Osteoblast (primary cell): ENCODE results near the gene OGFOD1. TPM values are rescaled to one million over a fixed set of nuclear protein-coding genes. Genes with fewer than 3 reads are reported as not detected.

Experiments
- DNase-seq: peaks from one replicate; pipeline ENCODE4 v3.0.0; 2011; ENCODE audit warnings: low spot score, mixed read lengths; ENCODE audit not compliant: insufficient read length; ENCODE audit errors: missing footprints
- H2AFZ ChIP-seq: 2 replicates; pipeline ENCODE4 v1.6.0; 2011; ENCODE audit warnings: mild to moderate bottlenecking, low read length
- H3K27ac ChIP-seq: 2 replicates; pipeline ENCODE4 v1.5.1; 2011; ENCODE audit warnings: mild to moderate bottlenecking, low read depth, low read length, moderate library complexity
- H3K27me3 ChIP-seq: 2 replicates; pipeline ENCODE4 v1.6.0; 2012; ENCODE audit warnings: mild to moderate bottlenecking, control low read depth, inconsistent platforms, low read length, moderate library complexity; ENCODE audit not compliant: insufficient read depth
- H3K36me3 ChIP-seq: 2 replicates; pipeline ENCODE4 v1.5.1; 2011; ENCODE audit warnings: mild to moderate bottlenecking, low read length, control low read depth, moderate library complexity; ENCODE audit not compliant: insufficient read depth
- H3K4me1 ChIP-seq: 2 replicates; pipeline ENCODE4 v1.5.1; 2011; ENCODE audit warnings: mild to moderate bottlenecking, low read length, control low read depth, moderate library complexity; ENCODE audit not compliant: insufficient read depth
- H3K4me2 ChIP-seq: 2 replicates; pipeline ENCODE4 v1.6.0; 2011; ENCODE audit warnings: mild to moderate bottlenecking, low read length; ENCODE audit not compliant: insufficient read depth
- H3K4me3 ChIP-seq: fragments of 200-600 bp; sonication (generic); 3 replicates; pipeline ENCODE4 v1.5.1; 2012; ENCODE audit warnings: mild to moderate bottlenecking, low read length, inconsistent platforms; ENCODE audit not compliant: insufficient read depth
- H3K79me2 ChIP-seq: 2 replicates; pipeline ENCODE4 v1.6.0; 2012; ENCODE audit warnings: mild to moderate bottlenecking, low read length, control low read depth, inconsistent platforms; ENCODE audit not compliant: insufficient read depth
- H3K9me3 ChIP-seq: 2 replicates; pipeline ENCODE4 v1.5.1; 2011; ENCODE audit warnings: low read depth, low read length, control low read depth
- H4K20me1 ChIP-seq: 2 replicates; pipeline ENCODE4 v1.6.0; 2012; ENCODE audit warnings: mild to moderate bottlenecking, low read length, control low read depth; ENCODE audit not compliant: insufficient read depth
- CTCF ChIP-seq: IDR thresholded peaks from 2 replicates; pipeline ENCODE4 v1.5.1; 2011; ENCODE audit warnings: mild to moderate bottlenecking, low read depth, low read length, moderate library complexity; ENCODE audit errors: extremely low read depth
- total RNA-seq: library from RNA; depleted of rRNA; stranded (reverse); fragments of >200 nt; gene quantifications from 2 replicates; pipeline ENCODE4 v1.2.3, GENCODE V29; 2012

Gene OGFOD1
- total RNA-seq, 1 donor: 47.4 TPM

- Histone ChIP-seq H2AFZ (no peak overlapping the region), H3K4me1 (peaks cover 11% of the 10 kb centered on the region), H3K27ac (peak overlapping the region; percentile 30), H3K4me2 (peak overlapping the region; percentile 4), H3K79me2 (peaks cover 34% of the 10 kb centered on the region), H3K36me3 (peaks cover 35% of the 10 kb centered on the region), H3K4me3 (no peak overlapping the region), H3K9me3 (no peaks in the 10 kb centered on the region), H3K27me3 (no peaks in the 10 kb centered on the region), H4K20me1 (peaks cover 6% of the 10 kb centered on the region)
- no peak for TF ChIP-seq CTCF
- DNase-seq: peak; percentile 81
Measured at GRCh38 chr16:56409195-56409594, 42.2 kb upstream of the OGFOD1 start.

- peaks cover 50% of the 10 kb centered on the region for H3K79me2 ChIP-seq
- TF ChIP-seq CTCF: no peak
- H3K27me3 ChIP-seq: no peaks in the 10 kb centered on the region
- peaks cover 14% of the 10 kb centered on the region for H3K4me1 ChIP-seq
- no peak for DNase-seq
- H2AFZ ChIP-seq: no peak overlapping the region
- peaks cover 16% of the 10 kb centered on the region for H4K20me1 ChIP-seq
- H3K36me3 ChIP-seq: peaks cover 28% of the 10 kb centered on the region
- no peak overlapping the region for H3K27ac ChIP-seq
- H3K4me2 ChIP-seq: no peak overlapping the region
- H3K9me3 ChIP-seq: no peaks in the 10 kb centered on the region
- no peak overlapping the region for H3K4me3 ChIP-seq
Measured at GRCh38 chr16:56411123-56411522, 40.2 kb upstream of the OGFOD1 start.

GRCh38 chr16:56411624-56412023 is 39.7 kb upstream of the OGFOD1 start:
- Histone ChIP-seq H3K36me3 (peaks cover 28% of the 10 kb centered on the region), H4K20me1 (peaks cover 16% of the 10 kb centered on the region), H3K27ac (no peak overlapping the region), H3K79me2 (peaks cover 54% of the 10 kb centered on the region), H2AFZ (no peak overlapping the region), H3K9me3 (no peaks in the 10 kb centered on the region), H3K27me3 (no peaks in the 10 kb centered on the region), H3K4me2 (no peak overlapping the region), H3K4me3 (no peak overlapping the region), H3K4me1 (peaks cover 14% of the 10 kb centered on the region)
- TF ChIP-seq CTCF: no peak
- DNase-seq: no peak

GRCh38 chr16:56413381-56413780 is 38.0 kb upstream of the OGFOD1 start:
- DNase-seq: no peak
- Histone ChIP-seq H3K27ac (no peak overlapping the region), H3K4me2 (no peak overlapping the region), H3K9me3 (no peaks in the 10 kb centered on the region), H3K4me1 (peaks cover 14% of the 10 kb centered on the region), H4K20me1 (peaks cover 19% of the 10 kb centered on the region), H3K36me3 (peaks cover 16% of the 10 kb centered on the region), H3K79me2 (peaks cover 63% of the 10 kb centered on the region), H3K27me3 (no peaks in the 10 kb centered on the region), H2AFZ (no peak overlapping the region), H3K4me3 (no peak overlapping the region)
- no peak for TF ChIP-seq CTCF
